ENCODE data around the gene CYP3A4. TPM values are rescaled to one million over a fixed set of nuclear protein-coding genes. Genes with fewer than 3 reads are reported as not detected.
"Not testable (repeated sequence)": the region's sequence is repeated elsewhere in the genome, so short reads cannot be mapped to it uniquely, and the experiment has no call there.

CYP3A4 gene
- total RNA-seq, 1 donor from 2014 or later, result not detected

DNA sequence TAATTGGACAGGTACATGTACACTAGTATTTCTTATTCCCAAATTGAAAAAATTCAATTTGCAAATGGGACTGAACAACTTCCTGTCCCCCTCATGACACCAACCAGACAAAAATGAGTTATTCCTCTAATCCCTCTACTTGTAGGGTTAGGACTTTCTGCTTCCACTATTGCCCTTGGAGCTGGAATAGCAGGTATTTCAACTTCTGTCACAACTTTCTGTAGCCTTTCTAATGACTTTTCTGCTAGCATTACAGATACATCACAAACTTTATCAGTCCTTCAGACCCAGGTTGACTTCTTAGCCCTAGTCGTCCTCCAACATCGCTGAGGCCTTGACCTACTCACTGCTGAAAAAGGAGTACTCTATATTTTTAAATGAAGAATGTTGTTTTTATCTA, 55.4 kb downstream of the CYP3A4 start:
- intact Hi-C loops (cut with micrococcal nuclease), result no loop called here

DNA sequence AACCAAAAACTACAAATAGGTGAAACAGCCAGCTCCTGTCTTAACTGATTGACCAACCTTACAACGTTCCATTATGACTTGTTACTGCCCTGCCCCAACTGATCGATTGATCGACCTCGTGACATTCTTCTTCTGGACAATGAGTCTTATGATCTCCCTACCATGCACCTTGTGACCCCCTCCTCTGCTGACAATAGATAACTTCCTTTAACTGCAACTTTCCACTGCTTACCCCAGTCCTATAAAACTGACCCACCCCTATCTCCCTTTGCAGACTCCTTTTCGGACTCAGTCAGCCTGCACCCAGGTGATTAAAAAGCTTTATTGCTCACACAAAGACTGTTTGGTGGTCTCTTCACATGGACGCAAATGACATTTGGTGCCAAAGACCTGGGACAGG, 60.8 kb downstream of the CYP3A4 start:
- intact Hi-C loops (cut with micrococcal nuclease), result not testable (repeated sequence)

DNA sequence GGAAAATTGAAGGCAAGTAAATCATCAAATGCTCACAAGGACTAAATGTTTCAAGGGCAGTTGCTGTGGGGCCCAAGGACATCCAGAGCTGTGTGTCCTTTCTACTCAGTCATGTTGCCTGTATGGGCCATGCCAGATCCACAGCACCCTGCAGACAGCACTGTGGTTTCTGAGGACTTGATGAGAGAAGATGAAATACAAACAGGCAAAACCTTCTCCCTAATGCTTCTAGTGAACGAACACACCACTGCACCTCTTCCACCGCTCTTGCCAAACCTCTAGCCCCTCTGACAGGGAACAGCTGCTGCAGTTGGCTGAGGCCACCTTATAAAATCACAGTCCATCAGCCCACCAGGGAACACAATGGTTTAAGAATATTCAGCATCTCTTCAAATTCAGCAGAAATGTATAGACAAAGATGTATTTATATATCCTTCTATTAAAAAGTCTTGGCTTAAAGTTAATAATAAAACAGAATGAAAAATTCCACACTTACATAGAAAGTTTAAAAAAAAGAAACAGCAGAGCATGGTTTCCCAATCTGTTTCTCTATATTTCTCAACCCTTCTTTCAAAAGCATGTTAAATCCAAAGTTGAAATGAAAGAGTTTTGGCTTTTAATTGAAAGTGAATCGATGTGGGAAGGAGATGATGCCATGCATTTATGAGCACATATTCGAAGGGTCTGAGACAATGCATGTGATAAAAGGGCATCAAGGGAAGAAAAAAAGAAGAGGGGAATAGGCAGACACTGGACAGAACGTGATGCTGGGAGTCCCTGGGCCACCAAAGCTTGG, 63.0 kb downstream of the CYP3A4 start:
- intact Hi-C loops (cut with micrococcal nuclease), result no loop called here

DNA sequence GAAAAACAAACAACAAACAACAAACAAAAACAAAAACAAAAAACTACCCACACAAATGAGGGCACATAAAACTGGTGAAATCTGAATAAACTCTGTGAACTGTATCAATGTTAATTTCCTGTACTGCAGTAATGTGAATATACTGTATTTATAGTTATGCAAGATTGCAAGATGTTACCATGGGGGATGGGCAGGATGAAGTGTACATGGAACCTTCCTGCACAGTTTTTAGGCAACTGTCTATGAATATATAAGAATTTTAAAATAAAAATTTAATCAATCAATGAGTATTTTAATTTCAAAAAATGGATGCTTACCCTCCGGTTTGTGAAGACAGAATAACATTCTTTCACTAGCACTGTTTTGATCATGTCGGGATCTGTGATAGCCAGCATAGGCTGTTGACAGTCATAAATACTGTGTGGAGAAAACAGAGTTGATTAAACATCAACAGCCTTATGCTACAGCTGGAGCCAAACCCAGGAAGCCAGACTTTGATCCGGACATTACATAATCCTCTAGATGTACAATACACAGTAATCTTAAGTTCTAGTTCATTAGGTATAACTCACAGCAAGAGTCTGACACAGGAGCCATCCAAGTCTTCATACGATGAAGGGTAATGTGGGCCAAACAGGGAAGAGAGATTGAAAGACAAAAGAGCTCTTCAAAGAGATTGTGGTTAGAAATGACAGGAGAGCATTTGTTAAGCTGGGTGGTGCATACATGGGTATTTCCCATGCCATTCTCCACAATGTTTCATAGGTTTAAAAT, 63.8 kb downstream of the CYP3A4 start:
- intact Hi-C loops (cut with micrococcal nuclease), result no loop called here

DNA sequence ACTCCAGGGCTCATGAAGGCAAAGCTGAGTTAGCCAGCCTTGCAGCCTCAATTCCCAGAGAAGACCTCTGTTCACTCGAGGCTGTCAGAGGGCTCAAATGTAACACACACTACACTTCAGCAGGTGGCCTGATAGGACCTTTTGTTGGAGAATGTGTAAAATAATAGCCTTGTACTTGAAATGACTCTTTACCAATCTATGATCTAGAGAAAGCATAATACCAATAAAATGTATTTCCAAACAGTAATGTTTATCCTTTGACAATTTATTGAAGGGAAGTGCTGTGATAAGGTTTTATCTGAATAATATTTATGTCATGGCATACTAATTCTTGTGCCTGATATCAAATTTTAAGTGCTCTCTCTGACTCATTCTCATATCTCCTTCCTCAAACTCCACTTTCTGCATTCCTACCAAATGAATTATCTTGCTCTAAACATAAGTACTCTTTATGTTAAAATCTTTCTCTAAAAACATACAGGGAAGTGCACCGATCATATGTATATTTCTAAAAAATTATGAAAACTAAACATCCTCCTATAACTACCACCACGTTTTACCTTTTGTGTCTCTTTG, 69.9 kb downstream of the CYP3A4 start:
- intact Hi-C loops (cut with micrococcal nuclease), result no loop called here

DNA sequence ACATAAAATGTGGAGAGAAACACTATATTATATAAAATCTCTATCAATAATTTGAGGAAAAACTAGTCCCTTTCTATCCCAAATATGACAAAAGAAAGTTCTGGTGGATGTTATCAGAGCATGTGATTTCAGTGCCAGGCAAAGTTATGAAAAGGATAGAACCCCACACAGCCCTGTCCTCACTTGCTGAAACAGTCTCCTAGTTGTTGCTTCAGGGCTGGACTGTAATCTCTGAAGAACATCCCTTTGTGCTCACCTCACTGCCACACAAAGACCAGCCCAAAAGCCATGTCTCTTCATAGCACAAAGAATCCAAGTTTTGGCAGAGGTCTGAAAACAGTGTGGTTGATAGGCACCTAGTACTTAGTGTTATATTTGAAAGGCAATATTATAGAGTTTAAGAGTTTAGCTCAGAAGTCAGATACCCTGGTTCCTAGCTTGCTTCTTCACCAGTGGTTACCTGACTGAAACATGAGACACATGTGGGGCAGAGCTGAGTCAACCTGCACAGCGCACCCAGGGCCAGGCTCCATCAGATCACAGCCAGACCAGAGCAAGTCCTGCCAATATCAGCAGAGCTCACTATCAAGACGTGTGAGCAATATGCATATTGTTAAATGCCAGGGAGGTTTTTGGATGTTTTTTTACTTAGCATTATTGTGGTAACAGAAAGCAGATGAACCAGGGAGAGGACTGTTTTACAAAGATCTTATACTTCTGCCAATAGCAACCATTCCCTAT, 74.0 kb downstream of the CYP3A4 start:
- intact Hi-C loops (cut with micrococcal nuclease), result no loop called here

DNA sequence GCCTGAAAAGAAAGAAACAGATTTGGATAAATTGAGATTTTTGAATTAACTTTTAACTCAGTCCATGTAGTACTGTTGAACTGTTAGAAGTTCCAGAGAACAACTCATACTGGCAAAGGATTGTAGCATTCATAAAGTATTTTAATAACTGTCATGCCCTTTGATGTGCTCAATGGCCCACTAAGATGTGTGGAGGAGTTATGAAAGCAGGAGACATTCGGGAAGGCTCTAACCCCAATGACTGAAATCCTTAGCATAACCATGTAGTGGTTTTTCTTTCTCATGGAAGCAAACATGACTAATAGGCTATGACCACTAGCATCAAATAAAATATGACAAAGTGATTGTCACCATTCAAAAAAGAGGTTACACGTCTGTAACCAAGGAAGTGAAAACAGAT, 74.7 kb downstream of the CYP3A4 start:
- intact Hi-C loops (cut with micrococcal nuclease), result no loop called here

DNA sequence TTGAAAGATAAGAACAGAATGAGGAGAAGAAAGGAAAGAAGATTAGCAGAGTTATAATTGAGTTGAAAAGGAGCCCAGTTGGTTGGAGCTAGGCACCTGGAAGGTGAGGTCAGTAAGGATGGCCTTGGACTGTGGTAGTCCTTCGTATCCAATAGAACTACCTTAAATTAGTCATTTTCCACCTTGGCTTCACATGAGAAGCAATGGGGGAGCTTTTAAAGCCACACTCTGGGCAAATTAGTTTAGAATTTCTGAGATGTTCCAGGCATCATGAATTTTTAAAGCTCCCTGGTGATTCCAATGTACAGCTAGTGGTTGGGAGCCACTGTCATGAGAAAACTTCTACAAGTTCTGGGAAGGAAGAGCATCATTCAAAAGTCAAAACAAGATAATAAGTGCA, 76.9 kb downstream of the CYP3A4 start:
- intact Hi-C loops (cut with micrococcal nuclease), result no loop called here

Other genes with a start within 250 kb of the CYP3A4 start
- gene FAM200A, start 232.1 kb downstream of the CYP3A4 start, total RNA-seq, result 4.2 and 4.5 TPM in 2 replicates
- gene ZNF655, start 225.5 kb downstream of the CYP3A4 start, total RNA-seq, result 102 and 108 TPM in 2 replicates
- 1.4 and 1.6 TPM in 2 replicates for gene TMEM225B, start 185.9 kb downstream of the CYP3A4 start, total RNA-seq
- 26.8 and 28.9 TPM in 2 replicates for gene ZSCAN25, start 167.2 kb downstream of the CYP3A4 start, total RNA-seq
- gene CYP3A5, start 104.2 kb downstream of the CYP3A4 start, total RNA-seq, result not detected in 2 replicates
- gene CYP3A7, start 49.0 kb downstream of the CYP3A4 start, total RNA-seq, result not detected in 2 replicates
- gene CYP3A43, start 43.8 kb upstream of the CYP3A4 start, total RNA-seq, result 0.12 TPM in 1 of 2 replicates, not detected in the other
- gene OR2AE1, start 92.8 kb upstream of the CYP3A4 start, total RNA-seq, result 0.39 and 0.59 TPM in 2 replicates
- 29.2 and 29.7 TPM in 2 replicates for gene TRIM4, start 135.3 kb upstream of the CYP3A4 start, total RNA-seq
- 0.32 TPM in 1 of 2 replicates, not detected in the other for gene GJC3, start 145.4 kb upstream of the CYP3A4 start, total RNA-seq
- gene AZGP1, start 191.8 kb upstream of the CYP3A4 start, total RNA-seq, result not detected in 2 replicates
- 69.7 and 75.2 TPM in 2 replicates for gene ZKSCAN1, start 231.4 kb upstream of the CYP3A4 start, total RNA-seq

Data from T-helper 1 cell treated with Interleukin-12 subunit alpha and Interleukin-12 subunit beta and Interleukin-4 antibody, amounts not matched to agents 30 ng/mL and 1 ng/mL, for 36 hours (primary cell).